HEK293T (cell line): ENCODE results near the gene PAK5.

Experiments used
- BHLHE40 ChIP-seq: fragments of 450-650 bp; IDR thresholded peaks from 2 replicates; pipeline ENCODE4 v1.6.1; 2016; ENCODE audit warnings: mild to moderate bottlenecking, moderate library complexity, borderline replicate concordance
- ELF4 ChIP-seq: fragments of 450-650 bp; IDR thresholded peaks from 2 replicates; pipeline ENCODE4 v1.6.1; 2017; ENCODE audit warnings: antibody characterized with exemption
- FOXA1 ChIP-seq: fragments of 450-650 bp; IDR thresholded peaks from 2 replicates; pipeline ENCODE4 v1.6.1; 2016; ENCODE audit warnings: mild to moderate bottlenecking
- FOXK2 ChIP-seq: fragments of 450-650 bp; IDR thresholded peaks from 2 replicates; pipeline ENCODE4 v1.6.1; 2016; ENCODE audit warnings: mild to moderate bottlenecking
- FOXM1 ChIP-seq: fragments of 450-650 bp; IDR thresholded peaks from 2 replicates; pipeline ENCODE4 v1.6.1; 2017; ENCODE audit warnings: mild to moderate bottlenecking, borderline replicate concordance
- HDGF ChIP-seq: fragments of 450-650 bp; IDR thresholded peaks from 2 replicates; pipeline ENCODE4 v1.6.1; 2017; ENCODE audit warnings: antibody characterized with exemption, borderline replicate concordance
- L3MBTL2 ChIP-seq: fragments of 450-650 bp; conservative IDR thresholded peaks from 2 replicates; pipeline ENCODE4 v1.6.1; 2016; ENCODE audit warnings: mild to moderate bottlenecking
- NFRKB ChIP-seq: fragments of 450-650 bp; IDR thresholded peaks from 2 replicates; pipeline ENCODE4 v1.6.1; 2016; ENCODE audit warnings: mild to moderate bottlenecking, moderate library complexity
- PKNOX1 ChIP-seq: fragments of 450-650 bp; IDR thresholded peaks from 2 replicates; pipeline ENCODE4 v1.6.1; 2016
- SP1 ChIP-seq: fragments of 450-650 bp; IDR thresholded peaks from 2 replicates; pipeline ENCODE4 v1.6.1; 2017
- SUZ12 ChIP-seq: fragments of 450-650 bp; IDR thresholded peaks from 2 replicates; pipeline ENCODE4 v1.6.1; 2016; ENCODE audit warnings: mild to moderate bottlenecking
- TARDBP ChIP-seq: fragments of 450-650 bp; IDR thresholded peaks from 2 replicates; pipeline ENCODE4 v1.6.1; 2016
- ZNF384 ChIP-seq: fragments of 450-650 bp; IDR thresholded peaks from 2 replicates; pipeline ENCODE4 v1.6.1; 2016

- no peak for TF ChIP-seq FOXA1
- TF ChIP-seq BHLHE40 = no peak
- TF ChIP-seq PKNOX1 = no peak
- TF ChIP-seq FOXK2 = no peak
- TF ChIP-seq SP1 = no peak
- no peak for TF ChIP-seq ELF4
- no peak for TF ChIP-seq ZNF384
- no peak for TF ChIP-seq FOXM1
- no peak for TF ChIP-seq TARDBP
- TF ChIP-seq L3MBTL2 = no peak
- TF ChIP-seq NFRKB = no peak
- no peak for TF ChIP-seq HDGF
- TF ChIP-seq SUZ12 = no peak
Observed at GRCh38 chr20:9838378-9839295, at the start of gene PAK5.
